Measurements from ENCODE around the gene KAZN.
"Not testable (repeated sequence)": the region's sequence is repeated elsewhere in the genome, so short reads cannot be mapped to it uniquely, and the experiment has no call there.

Gene KAZN

GRCh38 chr1:15033264-15033663 is 434.8 kb downstream of the KAZN start:
- H3K27me3 Mint-ChIP-seq, result peaks cover 2% of the 10 kb centered on the region
- no peaks in the 10 kb centered on the region for H3K9me3 Mint-ChIP-seq
- intact Hi-C loops (cut with micrococcal nuclease), result no loop called here
- H3K36me3 Mint-ChIP-seq (ENCODE audit: low read depth), result no peaks in the 10 kb centered on the region
- no peak overlapping the region for H3K27ac Mint-ChIP-seq
- no peaks in the 10 kb centered on the region for H3K4me1 Mint-ChIP-seq (ENCODE audit: low read depth)
- H3K4me3 Mint-ChIP-seq, result no peak overlapping the region

GRCh38 chr1:15034656-15035055 is 436.2 kb downstream of the KAZN start:
- intact Hi-C loops (cut with micrococcal nuclease), result no loop called here
- no peaks in the 10 kb centered on the region for H3K36me3 Mint-ChIP-seq (ENCODE audit: low read depth)
- no peaks in the 10 kb centered on the region for H3K4me1 Mint-ChIP-seq (ENCODE audit: low read depth)
- peaks cover 2% of the 10 kb centered on the region for H3K27me3 Mint-ChIP-seq
- no peaks in the 10 kb centered on the region for H3K9me3 Mint-ChIP-seq
- no peak overlapping the region for H3K4me3 Mint-ChIP-seq
- H3K27ac Mint-ChIP-seq, result no peak overlapping the region

DNA sequence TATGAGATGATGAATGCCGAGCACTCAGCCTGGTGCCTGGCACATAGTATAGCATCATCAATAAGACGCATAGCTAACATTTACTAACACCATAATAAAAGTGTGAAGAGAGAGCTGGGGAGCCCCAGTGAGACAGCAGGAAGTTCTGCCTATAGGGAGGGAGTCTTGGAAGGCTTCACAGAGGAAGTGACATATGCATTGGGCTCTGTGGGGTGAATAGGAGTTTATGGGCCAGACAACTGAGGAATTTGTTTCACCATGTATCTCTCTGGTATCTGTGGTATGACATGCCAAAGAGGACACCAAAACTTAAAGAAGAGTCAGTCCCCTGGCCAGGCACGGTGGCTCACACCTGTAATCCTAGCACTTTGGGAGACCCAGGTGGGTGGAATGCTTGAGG is 436.8 kb downstream of the KAZN start:
- no peaks in the 10 kb centered on the region for H3K4me1 Mint-ChIP-seq (ENCODE audit: low read depth)
- no peak overlapping the region for H3K4me3 Mint-ChIP-seq
- no peaks in the 10 kb centered on the region for H3K9me3 Mint-ChIP-seq
- peaks cover 2% of the 10 kb centered on the region for H3K27me3 Mint-ChIP-seq
- intact Hi-C loops (cut with micrococcal nuclease), result no loop called here
- H3K36me3 Mint-ChIP-seq (ENCODE audit: low read depth), result no peaks in the 10 kb centered on the region
- no peak overlapping the region for H3K27ac Mint-ChIP-seq

- intact Hi-C loops (cut with micrococcal nuclease), result no loop called here
- H3K36me3 Mint-ChIP-seq (ENCODE audit: low read depth), result no peaks in the 10 kb centered on the region
Observed at GRCh38 chr1:15036101-15036500, 437.6 kb downstream of the KAZN start.

DNA sequence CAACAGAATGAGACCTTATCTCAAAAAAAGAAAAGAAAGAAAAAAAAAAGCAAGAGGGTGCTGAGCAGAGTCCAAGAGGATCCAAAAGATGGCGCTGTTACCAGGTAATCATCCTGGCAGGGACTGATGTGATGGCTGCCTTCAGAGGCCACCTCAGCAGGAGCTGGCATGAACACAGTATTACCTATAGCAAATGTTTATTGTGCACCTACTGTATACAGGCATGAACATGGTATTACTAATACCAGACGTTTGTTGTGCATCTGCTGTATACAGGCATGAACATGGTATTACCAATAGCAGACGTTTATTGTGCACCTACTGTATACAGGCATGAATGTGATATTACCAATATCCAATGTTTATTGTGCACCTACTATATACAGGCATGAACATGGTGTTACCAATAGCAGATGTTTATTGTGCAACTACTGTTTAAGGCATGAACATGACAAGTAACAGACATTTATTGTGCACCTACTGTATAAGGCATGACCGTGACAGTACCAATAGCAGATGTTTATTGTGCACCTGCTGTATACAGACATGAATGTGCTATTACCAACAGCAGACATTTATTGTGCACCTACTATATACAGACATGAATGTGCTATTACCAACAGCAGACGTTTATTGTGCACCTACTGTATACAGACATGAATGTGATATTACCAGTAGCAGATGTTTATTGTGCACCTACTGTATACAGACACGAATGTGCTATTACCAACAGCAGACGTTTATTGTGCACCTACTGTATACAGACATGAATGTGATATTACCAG is 439.9 kb downstream of the KAZN start:
- Mint-ChIP-seq H3K9me3 (no peaks in the 10 kb centered on the region), H3K4me1 (ENCODE audit: low read depth) (no peaks in the 10 kb centered on the region), H3K36me3 (ENCODE audit: low read depth) (no peaks in the 10 kb centered on the region), H3K4me3 (no peak overlapping the region), H3K27ac (no peak overlapping the region), H3K27me3 (peaks cover 2% of the 10 kb centered on the region)
- intact Hi-C loops (cut with micrococcal nuclease), result no loop called here

More at GRCh38 chr1:15036101-15036500, 437.6 kb downstream of the KAZN start:
- H3K27ac Mint-ChIP-seq, result no peak overlapping the region
- H3K9me3 Mint-ChIP-seq, result no peaks in the 10 kb centered on the region
- H3K4me3 Mint-ChIP-seq, result no peak overlapping the region
- no peaks in the 10 kb centered on the region for H3K4me1 Mint-ChIP-seq (ENCODE audit: low read depth)
- peaks cover 2% of the 10 kb centered on the region for H3K27me3 Mint-ChIP-seq

- Mint-ChIP-seq H3K27me3 (no peaks in the 10 kb centered on the region), H3K4me1 (ENCODE audit: low read depth) (no peaks in the 10 kb centered on the region), H3K9me3 (no peaks in the 10 kb centered on the region), H3K36me3 (ENCODE audit: low read depth) (no peaks in the 10 kb centered on the region), H3K27ac (no peak overlapping the region), H3K4me3 (no peak overlapping the region)
- intact Hi-C loops (cut with micrococcal nuclease), result no loop called here
Observed at GRCh38 chr1:15039017-15039648, 440.6 kb downstream of the KAZN start.

DNA sequence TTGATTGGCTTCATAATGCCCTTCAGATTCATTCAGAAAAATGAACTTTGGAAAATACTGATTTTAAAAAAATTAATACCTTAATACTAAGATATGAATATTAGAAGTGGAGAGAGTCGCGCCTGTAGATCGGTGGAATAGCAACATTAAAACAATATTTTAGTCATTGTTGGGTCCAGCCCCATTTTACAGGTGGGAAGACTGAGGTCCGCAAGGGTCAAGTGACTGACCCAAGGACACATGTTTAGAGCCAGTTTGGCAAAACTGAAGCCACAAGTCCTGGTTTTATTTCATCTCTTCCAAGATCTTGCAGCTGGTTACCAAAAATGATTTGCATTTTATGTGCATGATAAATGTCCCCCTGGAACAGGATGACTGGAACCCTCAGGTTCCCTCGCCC is 441.4 kb downstream of the KAZN start:
- Mint-ChIP-seq H3K27ac (no peak overlapping the region), H3K4me1 (ENCODE audit: low read depth) (no peaks in the 10 kb centered on the region), H3K36me3 (ENCODE audit: low read depth) (no peaks in the 10 kb centered on the region), H3K9me3 (no peaks in the 10 kb centered on the region), H3K27me3 (no peaks in the 10 kb centered on the region), H3K4me3 (no peak overlapping the region)
- intact Hi-C loops (cut with micrococcal nuclease), result loop anchor here (10.0 kb wide), 2 partner anchors 645 to 925 kb away; no protein-coding TSS in a partner anchor

DNA sequence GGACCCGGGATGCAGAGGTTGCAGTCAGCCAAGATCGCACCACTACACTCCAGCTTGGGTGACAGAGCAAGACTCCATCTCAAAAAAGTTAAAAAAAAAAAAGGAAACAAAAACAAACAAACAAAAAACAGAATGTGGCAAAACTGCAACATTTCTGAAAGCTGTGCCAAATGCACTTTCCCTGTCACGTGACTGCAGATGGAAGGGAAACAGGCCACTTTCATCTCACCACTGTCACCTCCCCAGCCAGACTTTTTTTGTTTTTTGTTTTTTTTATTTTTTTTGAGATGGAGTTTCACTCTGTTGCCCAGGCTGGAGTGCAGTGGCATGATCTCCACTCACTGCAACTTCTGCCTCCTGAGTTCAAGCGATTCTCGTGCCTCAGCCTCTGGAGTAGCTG is 442.2 kb downstream of the KAZN start:
- intact Hi-C loops (cut with micrococcal nuclease), result loop anchor here (10.0 kb wide), 2 partner anchors 646 to 926 kb away; no protein-coding TSS in a partner anchor
- H3K9me3 Mint-ChIP-seq; H3K4me1 Mint-ChIP-seq (ENCODE audit: low read depth); H3K4me3 Mint-ChIP-seq; H3K27ac Mint-ChIP-seq; H3K27me3 Mint-ChIP-seq; H3K36me3 Mint-ChIP-seq (ENCODE audit: low read depth): not testable (repeated sequence)

DNA sequence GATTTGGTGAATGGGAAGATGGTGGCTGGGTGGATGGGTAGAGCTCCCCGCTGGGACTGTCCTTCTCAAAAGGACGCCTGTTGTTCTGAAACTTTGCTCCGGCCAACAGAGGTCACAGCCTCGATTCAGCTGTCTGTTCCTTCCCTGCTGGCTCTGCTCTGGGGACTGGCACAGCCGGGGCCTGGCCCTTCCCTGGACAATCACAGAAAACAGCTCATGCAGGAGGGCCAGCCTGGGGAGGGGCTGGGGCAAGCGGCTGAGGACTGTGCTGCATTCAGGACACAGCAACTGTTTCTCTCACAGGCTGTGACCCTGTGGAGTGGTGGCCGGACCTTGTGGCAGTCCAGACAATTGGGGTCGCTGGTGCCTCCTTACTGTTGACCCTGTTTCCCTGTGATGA is 444.4 kb downstream of the KAZN start:
- intact Hi-C loops (cut with micrococcal nuclease), result loop anchor here (10.0 kb wide), 2 partner anchors 648 to 928 kb away; no protein-coding TSS in a partner anchor
- Mint-ChIP-seq H3K9me3 (no peaks in the 10 kb centered on the region), H3K27me3 (no peaks in the 10 kb centered on the region), H3K36me3 (ENCODE audit: low read depth) (no peaks in the 10 kb centered on the region), H3K4me3 (no peak overlapping the region), H3K27ac (no peak overlapping the region), H3K4me1 (ENCODE audit: low read depth) (no peaks in the 10 kb centered on the region)

DNA sequence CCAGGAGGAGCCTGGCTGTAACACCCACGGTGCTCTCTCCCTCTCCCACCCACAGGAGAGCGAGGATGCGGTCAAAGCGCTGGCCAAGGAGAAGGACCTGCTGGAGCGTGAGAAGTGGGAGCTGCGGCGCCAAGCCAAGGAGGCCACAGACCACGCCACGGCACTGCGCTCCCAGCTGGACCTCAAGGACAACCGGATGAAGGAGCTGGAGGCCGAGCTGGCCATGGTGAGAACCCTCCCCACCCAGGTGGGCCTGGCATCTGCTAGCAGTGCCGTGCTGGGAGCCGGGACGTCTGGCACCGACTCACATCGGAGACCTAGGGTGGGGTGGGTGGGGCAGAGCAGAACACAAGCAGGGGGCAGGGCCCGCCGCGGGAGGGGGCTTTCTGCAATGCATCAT is 445.4 kb downstream of the KAZN start:
- H3K4me3 Mint-ChIP-seq, result no peak overlapping the region
- H3K4me1 Mint-ChIP-seq (ENCODE audit: low read depth), result no peaks in the 10 kb centered on the region
- no peaks in the 10 kb centered on the region for H3K27me3 Mint-ChIP-seq
- intact Hi-C loops (cut with micrococcal nuclease), result loop anchor here (10.0 kb wide), 2 partner anchors 649 to 929 kb away; no protein-coding TSS in a partner anchor
- no peaks in the 10 kb centered on the region for H3K36me3 Mint-ChIP-seq (ENCODE audit: low read depth)
- H3K27ac Mint-ChIP-seq, result no peak overlapping the region
- no peaks in the 10 kb centered on the region for H3K9me3 Mint-ChIP-seq

- Mint-ChIP-seq H3K27ac (no peak overlapping the region), H3K9me3 (no peaks in the 10 kb centered on the region), H3K4me1 (ENCODE audit: low read depth) (no peaks in the 10 kb centered on the region), H3K4me3 (no peak overlapping the region), H3K36me3 (ENCODE audit: low read depth) (no peaks in the 10 kb centered on the region), H3K27me3 (no peaks in the 10 kb centered on the region)
- intact Hi-C loops (cut with micrococcal nuclease), result loop anchor here (10.0 kb wide), 2 partner anchors 650 to 930 kb away; no protein-coding TSS in a partner anchor
Observed at GRCh38 chr1:15045123-15045522, 446.6 kb downstream of the KAZN start.

GRCh38 chr1:15046487-15047165 is 448.1 kb downstream of the KAZN start:
- H3K36me3 Mint-ChIP-seq (ENCODE audit: low read depth), result no peaks in the 10 kb centered on the region
- intact Hi-C loops (cut with micrococcal nuclease), result loop anchor here (10.0 kb wide), 2 partner anchors 652 to 932 kb away; no protein-coding TSS in a partner anchor
- no peaks in the 10 kb centered on the region for H3K9me3 Mint-ChIP-seq
- H3K27ac Mint-ChIP-seq, result no peak overlapping the region
- H3K27me3 Mint-ChIP-seq, result no peaks in the 10 kb centered on the region
- H3K4me3 Mint-ChIP-seq, result no peak overlapping the region
- H3K4me1 Mint-ChIP-seq (ENCODE audit: low read depth), result no peaks in the 10 kb centered on the region

DNA sequence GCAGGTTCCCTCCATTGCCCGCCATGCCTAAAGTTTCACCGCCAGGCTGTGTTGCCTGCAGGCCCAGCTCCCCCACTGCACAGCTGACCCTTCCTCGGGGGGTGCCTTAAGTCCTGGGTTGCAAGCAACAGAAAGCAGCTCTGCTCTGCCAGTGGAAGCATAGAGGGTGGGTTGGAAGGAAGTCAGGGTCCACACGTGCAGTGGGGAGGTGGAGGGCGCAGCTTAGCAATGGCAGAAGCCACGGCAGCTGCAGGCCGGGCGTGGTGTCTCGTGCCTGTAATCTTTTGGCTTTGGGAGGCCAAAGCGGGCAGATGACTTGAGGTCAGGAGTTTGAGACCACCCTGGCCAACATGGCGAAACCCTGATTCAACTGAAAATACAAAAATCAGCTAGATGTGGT is 448.8 kb downstream of the KAZN start:
- Mint-ChIP-seq H3K27me3 (no peaks in the 10 kb centered on the region), H3K36me3 (ENCODE audit: low read depth) (no peaks in the 10 kb centered on the region), H3K9me3 (no peaks in the 10 kb centered on the region), H3K4me3 (no peak overlapping the region), H3K4me1 (ENCODE audit: low read depth) (no peaks in the 10 kb centered on the region), H3K27ac (no peak overlapping the region)
- intact Hi-C loops (cut with micrococcal nuclease), result loop anchor here (10.0 kb wide), 2 partner anchors 652 to 932 kb away; no protein-coding TSS in a partner anchor

- H3K27me3 Mint-ChIP-seq, result no peaks in the 10 kb centered on the region
- H3K9me3 Mint-ChIP-seq, result no peaks in the 10 kb centered on the region
- intact Hi-C loops (cut with micrococcal nuclease), result loop anchor here (10.0 kb wide), 2 partner anchors 654 to 934 kb away; no protein-coding TSS in a partner anchor
- H3K4me1 Mint-ChIP-seq (ENCODE audit: low read depth), result no peaks in the 10 kb centered on the region
- H3K4me3 Mint-ChIP-seq, result no peak overlapping the region
- H3K27ac Mint-ChIP-seq, result no peak overlapping the region
- no peaks in the 10 kb centered on the region for H3K36me3 Mint-ChIP-seq (ENCODE audit: low read depth)
Observed at GRCh38 chr1:15048437-15048980, 450.0 kb downstream of the KAZN start.
